HepG2 (cell line): ENCODE results near the gene EFEMP2. TPM values are rescaled to one million over a fixed set of nuclear protein-coding genes. Genes with fewer than 3 reads are reported as not detected.

ENCODE experiments used
- CEBPG ChIP-seq: IDR thresholded peaks from 2 replicates; pipeline ENCODE4 v1.6.1; 2016
- CREBL2 ChIP-seq: sonication (generic); formaldehyde crosslinking; IDR thresholded peaks from 2 replicates; pipeline ENCODE4 v1.8.1; 2023; ENCODE audit warnings: missing genetic modification reagents, mild to moderate bottlenecking, borderline replicate concordance
- FOXK1 ChIP-seq: sonication (generic); formaldehyde crosslinking; IDR thresholded peaks from 2 replicates; pipeline ENCODE4 v1.4.0; 2020; ENCODE audit warnings: low read depth, missing genetic modification reagents, borderline replicate concordance
- GTF3A ChIP-seq: sonication (generic); formaldehyde crosslinking; conservative IDR thresholded peaks from 2 replicates; pipeline ENCODE4 v1.4.0; 2020; ENCODE audit warnings: mild to moderate bottlenecking, missing genetic modification reagents
- HCFC1 ChIP-seq: fragments of 150-350 bp; IDR thresholded peaks from 2 replicates; pipeline ENCODE4 v1.6.1; 2014; ENCODE audit warnings: low read depth, low read length
- HNF1B ChIP-seq: sonication (generic); formaldehyde crosslinking; IDR thresholded peaks from 2 replicates; pipeline ENCODE4 v1.5.1; 2020; ENCODE audit warnings: mild to moderate bottlenecking, moderate library complexity, missing genetic modification reagents
- HOXA7 ChIP-seq: sonication (generic); formaldehyde crosslinking; IDR thresholded peaks from 2 replicates; pipeline ENCODE4 v1.8.1; 2022; ENCODE audit warnings: mild to moderate bottlenecking, missing genetic modification reagents, moderate library complexity
- MAZ ChIP-seq, 2 experiments: sonication (generic) in 1 of 2; formaldehyde crosslinking in 1 of 2; IDR thresholded peaks; 2 replicates each; pipeline versions ENCODE4 v1.5.0 to v1.6.1; 2012 to 2020; ENCODE audit warnings: low read depth in 2 of 2, mild to moderate bottlenecking in 2 of 2, borderline replicate concordance in 1 of 2, improper control_type of control experiment in 1 of 2, low read length in 1 of 2, missing genetic modification reagents in 1 of 2, moderate library complexity in 1 of 2
- MYC ChIP-seq: sonication (generic); formaldehyde crosslinking; IDR thresholded peaks from 2 replicates; pipeline ENCODE4 v1.9.0; 2021; ENCODE audit warnings: missing genetic modification reagents, borderline replicate concordance
- NFATC3 ChIP-seq: sonication (generic); formaldehyde crosslinking; IDR thresholded peaks from 2 replicates; pipeline ENCODE4 v1.5.1; 2020; ENCODE audit warnings: mild to moderate bottlenecking, missing genetic modification reagents
- NR2C2 ChIP-seq: sonication (generic); formaldehyde crosslinking; IDR thresholded peaks from 2 replicates; pipeline ENCODE4 v1.4.0; 2020; ENCODE audit warnings: missing genetic modification reagents, mild to moderate bottlenecking, moderate library complexity, borderline replicate concordance
- SALL1 ChIP-seq: sonication (generic); formaldehyde crosslinking; IDR thresholded peaks from 2 replicates; pipeline ENCODE4 v1.8.0; 2022; ENCODE audit warnings: mild to moderate bottlenecking, missing genetic modification reagents
- SNAPC4 ChIP-seq: sonication (generic); formaldehyde crosslinking; IDR thresholded peaks from 2 replicates; pipeline ENCODE4 v1.4.0; 2020; ENCODE audit warnings: mild to moderate bottlenecking, missing genetic modification reagents
- THAP7 ChIP-seq: sonication (generic); formaldehyde crosslinking; IDR thresholded peaks from 2 replicates; pipeline ENCODE4 v1.8.1; 2023; ENCODE audit warnings: mild to moderate bottlenecking, missing genetic modification reagents
- ZFP41 ChIP-seq: sonication (generic); formaldehyde crosslinking; IDR thresholded peaks from 2 replicates; pipeline ENCODE4 v1.4.0; 2020; ENCODE audit warnings: mild to moderate bottlenecking, missing genetic modification reagents, borderline replicate concordance
- ZNF160 ChIP-seq: sonication (generic); formaldehyde crosslinking; IDR thresholded peaks from 2 replicates; pipeline ENCODE4 v1.8.0; 2022; ENCODE audit warnings: mild to moderate bottlenecking, inconsistent platforms, missing genetic modification reagents
- ZNF547 ChIP-seq: sonication (generic); formaldehyde crosslinking; IDR thresholded peaks from 2 replicates; pipeline ENCODE4 v1.5.1; 2020; ENCODE audit warnings: mild to moderate bottlenecking, missing genetic modification reagents
- ZNF576 ChIP-seq: sonication (generic); formaldehyde crosslinking; IDR thresholded peaks from 2 replicates; pipeline ENCODE4 v1.4.0; 2020; ENCODE audit warnings: mild to moderate bottlenecking, missing genetic modification reagents
- ZNF607 ChIP-seq: sonication (generic); formaldehyde crosslinking; IDR thresholded peaks from 2 replicates; pipeline ENCODE4 v1.5.1; 2020; ENCODE audit warnings: missing genetic modification reagents, mild to moderate bottlenecking, borderline replicate concordance
- ZNF747 ChIP-seq: sonication (generic); formaldehyde crosslinking; IDR thresholded peaks from 2 replicates; pipeline ENCODE4 v1.8.1; 2023; ENCODE audit warnings: missing genetic modification reagents, mild to moderate bottlenecking, borderline replicate concordance
- ZSCAN12 ChIP-seq: sonication (generic); formaldehyde crosslinking; IDR thresholded peaks from 2 replicates; pipeline ENCODE4 v1.9.0; 2021; ENCODE audit warnings: mild to moderate bottlenecking, missing genetic modification reagents
- polyA plus RNA-seq, 8 experiments: library from polyadenylated mRNA; depleted of rRNA in 3 of 8; stranded (reverse) in 7 of 8; unstranded in 1 of 8; fragments of >200 nt; fragmentation: Illumina TruSeq in 4 of 8; extraction: Trizol in 4 of 8; gene quantifications; 2 replicates each; pipeline versions ENCODE4 v1.2.1 to v1.2.3, GENCODE V29; 2011 to 2016; ENCODE audit warnings: low read depth in 4 of 8, missing spikeins in 1 of 8, mixed read lengths in 1 of 8; ENCODE audit not compliant: insufficient read depth in 1 of 8
- total RNA-seq, 5 experiments: library from RNA; depleted of rRNA; stranded (reverse); fragments of >200 nt; fragmentation: Illumina TruSeq; extraction: Trizol; gene quantifications; 2 replicates each; pipeline ENCODE4 v1.2.3, GENCODE V29; 2016; ENCODE audit warnings: low read depth in 1 of 5

EFEMP2 gene
- total and polyA plus RNA-seq, 2 of the 13 experiments (the other 11 are each of a cell fraction or from before 2014, with no cell fraction given), result 7.4 to 29.7 TPM

GRCh38 chr11:65918211-65919140, 45.9 kb upstream of the EFEMP2 start, which contains the start of gene C11orf68 (continued):
- TF ChIP-seq ZNF160 (CRISPR knock-in tag), result no peak
- no peak for TF ChIP-seq FOXK1 (CRISPR knock-in tag)
- TF ChIP-seq THAP7 (CRISPR knock-in tag), result no peak
- TF ChIP-seq MYC (CRISPR knock-in tag), result no peak; the same call in 1 of the 2 replicates
- no peak for TF ChIP-seq CREBL2 (CRISPR knock-in tag)
- TF ChIP-seq ZNF607 (CRISPR knock-in tag), result peak; percentile 71
- no peak for TF ChIP-seq HCFC1
- TF ChIP-seq GTF3A (CRISPR knock-in tag), result no peak
- no peak for TF ChIP-seq SALL1 (CRISPR knock-in tag)
- TF ChIP-seq HOXA7 (CRISPR knock-in tag), result no peak
- TF ChIP-seq NFATC3, result no peak
- TF ChIP-seq ZNF547 (CRISPR knock-in tag), result 0 out of 2 replicates have a peak, but pooled peaks have one; percentile 13
- no peak for TF ChIP-seq ZSCAN12 (CRISPR knock-in tag)
- no peak for TF ChIP-seq NR2C2
- TF ChIP-seq ZNF747 (CRISPR knock-in tag), result no peak
- no peak for TF ChIP-seq ZFP41 (CRISPR knock-in tag)
- TF ChIP-seq HNF1B (CRISPR knock-in tag), result no peak
- no peak for TF ChIP-seq CEBPG (CRISPR knock-in tag)
- TF ChIP-seq ZNF576 (CRISPR knock-in tag), result no peak
- no peak for TF ChIP-seq MAZ (IDR thresholded peaks at IDR 0.05; ENCODE audit: borderline replicate concordance, low read depth, low read length)
- no peak for TF ChIP-seq MAZ (CRISPR knock-in tag; IDR thresholded peaks at IDR 0.05; ENCODE audit: low read depth)
- no peak for TF ChIP-seq SNAPC4 (CRISPR knock-in tag)
